Measurements from ENCODE around the gene P2RY8.
"Not testable (repeated sequence)": the region's sequence is repeated elsewhere in the genome, so short reads cannot be mapped to it uniquely, and the experiment has no call there.

P2RY8 gene

DNA sequence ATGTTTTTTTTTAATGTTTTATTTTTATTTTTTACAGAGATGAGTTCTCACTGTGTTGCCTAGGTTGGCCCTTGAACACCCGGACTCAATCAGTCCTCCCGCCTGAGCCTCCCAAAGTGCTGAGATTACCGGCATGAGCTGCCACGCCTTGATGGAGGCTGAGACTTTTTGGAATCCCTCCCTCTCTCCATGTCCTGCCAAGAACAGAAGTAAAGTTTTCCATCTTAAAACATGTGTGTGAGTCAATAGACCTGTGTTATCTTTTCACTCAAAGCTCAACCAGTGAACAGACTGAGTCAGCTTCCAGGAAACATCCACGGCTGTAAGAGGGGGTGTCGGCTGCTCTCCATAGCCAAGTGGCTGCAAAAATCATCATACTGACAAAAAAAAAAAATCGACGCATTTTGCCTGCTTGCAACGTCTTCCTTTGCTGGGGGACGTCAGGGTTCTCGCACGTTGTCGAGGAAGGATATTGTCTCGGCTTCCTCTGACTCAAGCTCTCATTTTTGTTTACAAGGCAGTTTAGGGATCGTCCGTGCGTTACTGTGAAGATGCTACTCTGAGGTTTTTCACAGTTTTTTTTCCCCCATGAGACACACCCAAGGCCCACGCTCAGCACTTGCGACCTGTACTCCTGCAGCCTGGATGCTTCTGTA, 74.3 kb downstream of the P2RY8 start:
- DNase-seq: peak in 3 of 4 experiments; percentile 42 to 48 (median 45)

GRCh38 chrX:1462110-1462509, 74.9 kb downstream of the P2RY8 start:
- no peak for DNase-seq

GRCh38 chrX:1455948-1456280, 81.1 kb downstream of the P2RY8 start:
- no peak for DNase-seq

DNA sequence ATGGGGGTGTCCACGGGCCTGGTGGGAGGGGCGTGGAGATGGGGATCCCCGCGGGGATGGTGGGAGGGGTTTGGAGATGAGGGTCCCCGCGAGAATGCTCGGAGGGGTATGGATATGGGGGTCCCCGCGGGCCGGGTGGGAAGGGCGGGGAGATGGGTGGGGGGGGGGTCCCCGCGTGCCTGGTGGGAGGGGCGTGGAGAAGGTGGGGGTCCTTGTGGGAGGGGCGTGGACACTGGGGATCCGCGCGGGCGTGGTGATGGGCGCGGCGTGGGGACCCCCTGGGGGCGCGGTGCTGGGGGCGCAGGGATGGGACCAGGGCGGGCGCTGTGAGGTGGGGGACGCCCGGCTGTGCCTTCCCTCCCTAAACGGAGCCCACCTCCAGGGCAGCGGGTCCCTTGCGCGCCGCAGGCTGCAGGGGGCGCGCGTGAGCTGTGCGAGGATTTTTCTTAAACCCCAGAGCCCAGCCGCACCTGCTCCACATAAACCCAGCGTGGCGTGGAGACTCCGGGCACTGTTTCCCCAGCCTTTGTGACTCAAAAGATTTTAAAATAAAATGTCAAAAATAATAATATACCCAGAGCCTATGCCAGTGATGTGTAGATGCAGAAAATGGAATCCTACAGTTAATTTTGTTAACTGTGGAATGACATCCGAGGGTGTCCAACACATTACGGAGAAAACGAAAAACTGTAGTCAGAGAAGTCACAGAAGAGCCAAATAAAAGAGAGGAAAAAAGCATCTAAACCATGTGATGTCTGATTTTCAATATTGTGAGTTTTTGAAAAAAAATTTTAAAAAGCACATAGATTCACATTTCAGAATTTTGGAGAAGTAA, 82.8 kb downstream of the P2RY8 start:
- no peak for DNase-seq

GRCh38 chrX:1453395-1453783, 83.6 kb downstream of the P2RY8 start:
- DNase-seq: no peak

GRCh38 chrX:1452516-1453394, 84.2 kb downstream of the P2RY8 start, which contains the start of gene ASMTL:
Gene ASMTL, minus strand, starts transcription at chrX:1452909. Its CDS starts 69 bp downstream, at chrX:1452840.
- DNase-seq: no peak

- no peak for DNase-seq
Observed at GRCh38 chrX:1451661-1452515, 85.1 kb downstream of the P2RY8 start.

DNA sequence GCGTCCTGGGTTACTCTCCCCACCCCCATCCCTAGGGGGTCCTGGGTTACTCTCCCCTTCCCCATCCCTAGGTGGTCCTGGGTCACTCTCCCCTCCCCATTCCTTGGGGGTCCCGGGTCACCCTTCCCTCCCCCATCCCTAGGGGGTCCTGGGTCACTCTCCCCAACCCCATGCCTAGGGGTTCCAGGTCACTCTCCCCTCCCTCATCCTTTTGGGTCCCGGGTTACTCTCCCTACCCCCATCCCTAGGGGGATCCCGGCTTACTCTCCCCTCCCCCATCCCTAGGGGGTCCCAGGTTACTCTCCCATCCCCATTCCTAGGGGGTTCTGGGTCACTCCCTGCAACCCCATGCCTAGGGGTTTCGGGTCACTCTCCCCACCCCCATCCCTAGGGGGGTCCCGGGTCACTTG, 85.7 kb downstream of the P2RY8 start:
- DNase-seq: no peak

DNA sequence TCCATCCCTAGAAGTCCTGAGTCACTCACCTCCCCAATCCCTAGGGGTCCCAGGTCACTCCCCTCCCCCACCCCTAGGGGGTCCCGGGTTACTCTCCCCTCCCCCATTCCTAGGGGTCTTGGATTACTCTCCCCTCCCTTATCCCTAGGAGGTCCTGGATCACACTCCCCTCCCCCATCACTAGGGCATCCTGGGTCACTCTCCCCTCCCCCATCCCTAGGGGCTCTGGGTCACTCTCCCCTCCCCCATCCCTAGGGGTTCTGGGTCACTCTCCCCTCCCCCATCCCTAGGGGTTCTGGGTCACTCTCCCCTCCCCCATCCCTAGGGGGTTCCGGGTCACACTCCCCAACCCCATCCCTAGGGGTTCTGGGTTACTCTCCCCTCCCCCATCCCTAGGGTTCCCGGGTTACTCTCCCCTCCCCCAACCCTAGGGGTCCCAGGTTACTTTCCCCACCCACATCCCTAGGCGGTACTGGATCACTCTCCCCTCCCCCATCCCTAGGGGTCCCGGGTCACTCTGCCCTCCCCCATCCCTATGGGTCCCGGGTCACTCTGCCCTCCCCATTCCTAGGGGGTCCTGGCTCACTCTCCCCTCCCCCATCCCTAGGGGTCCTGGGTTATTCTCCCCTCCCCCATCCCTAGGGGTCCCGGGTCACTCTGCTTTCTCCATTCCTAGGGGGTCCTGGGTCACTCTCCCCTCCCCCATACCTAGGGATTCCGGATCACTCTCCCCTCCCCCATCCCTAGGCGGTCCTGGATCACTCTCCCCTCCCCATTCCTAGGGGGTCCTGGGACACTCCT, 86.4 kb downstream of the P2RY8 start:
- DNase-seq: no peak

DNA sequence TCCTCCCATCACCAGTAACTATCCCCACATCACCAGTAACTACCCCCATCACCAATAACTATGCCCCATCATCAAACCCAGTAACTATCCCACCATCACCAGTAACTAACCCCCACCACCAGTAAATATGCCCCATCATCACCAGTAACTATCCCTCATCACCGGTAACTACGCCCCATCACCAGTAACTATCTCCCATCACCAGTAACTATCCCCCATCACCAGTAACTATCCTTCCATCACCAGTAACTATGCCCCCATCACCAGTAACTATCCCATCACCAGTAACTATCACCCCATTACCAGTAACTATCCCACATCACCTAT, 87.2 kb downstream of the P2RY8 start:
- DNase-seq: no peak

- DNase-seq: no peak
Observed at GRCh38 chrX:1449036-1449822, 87.8 kb downstream of the P2RY8 start.

DNA sequence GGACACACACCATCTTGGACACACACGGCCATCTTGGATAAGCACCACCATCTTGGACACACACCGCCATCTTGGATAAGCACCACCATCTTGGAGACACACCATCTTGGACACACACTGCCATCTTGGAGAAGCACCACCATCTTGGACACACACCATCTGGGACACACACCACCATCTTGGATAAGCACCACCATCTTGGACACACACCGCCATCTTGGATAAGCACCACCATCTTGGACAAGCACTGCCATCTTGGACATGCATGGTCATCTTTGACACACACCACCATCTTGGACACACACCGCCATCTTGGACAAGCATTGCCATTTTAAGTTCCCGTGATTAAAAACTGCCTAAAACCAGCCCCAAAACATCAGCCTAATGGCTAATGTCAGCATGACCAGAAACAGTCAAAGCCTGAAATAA, 88.4 kb downstream of the P2RY8 start:
- DNase-seq: not testable (repeated sequence)

GRCh38 chrX:1447969-1448572, 88.9 kb downstream of the P2RY8 start:
- not testable (repeated sequence) for DNase-seq

DNA sequence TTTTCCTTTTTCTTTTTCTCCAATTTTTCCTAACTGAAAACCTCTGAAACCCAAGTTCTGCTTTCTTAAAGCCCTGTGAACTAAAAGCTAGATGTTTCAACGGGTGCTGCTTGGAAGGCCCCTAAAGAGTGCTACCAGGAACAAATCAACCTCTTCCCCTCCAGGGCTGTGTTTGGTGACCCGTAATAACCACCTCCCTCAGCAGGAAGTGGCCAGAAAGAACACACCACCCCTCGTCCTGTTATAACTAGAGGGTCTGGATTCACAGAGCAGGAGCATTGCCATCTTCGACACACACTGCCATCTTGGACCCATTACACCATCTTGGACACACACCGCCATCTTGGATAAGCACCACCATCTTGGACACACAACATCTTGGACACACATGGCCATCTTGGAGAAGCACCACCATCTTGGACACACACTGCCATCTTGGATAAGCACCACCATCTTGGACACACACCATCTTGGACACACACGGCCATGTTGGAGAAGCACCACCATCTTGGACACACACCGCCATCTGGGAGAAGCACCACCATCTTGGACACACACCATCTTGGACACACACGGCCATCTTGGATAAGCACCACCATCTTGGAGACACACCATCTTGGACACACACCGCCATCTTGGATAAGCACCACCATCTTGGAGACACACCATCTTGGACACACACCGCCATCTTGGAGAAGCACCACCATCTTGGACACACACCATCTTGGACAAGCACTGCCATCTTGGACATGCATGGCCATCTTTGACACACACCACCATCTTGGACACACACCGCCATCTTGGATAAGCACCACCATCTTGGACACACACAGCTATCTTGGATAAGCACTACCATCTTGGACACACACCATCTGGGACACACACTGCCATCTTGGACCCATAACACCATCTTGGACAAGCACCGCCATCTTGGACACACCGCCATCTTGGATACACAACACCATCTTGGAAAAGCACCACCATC, 89.7 kb downstream of the P2RY8 start:
- DNase-seq: not testable (repeated sequence)

- no peak for DNase-seq
Observed at GRCh38 chrX:1444561-1445500, 92.2 kb downstream of the P2RY8 start.

DNA sequence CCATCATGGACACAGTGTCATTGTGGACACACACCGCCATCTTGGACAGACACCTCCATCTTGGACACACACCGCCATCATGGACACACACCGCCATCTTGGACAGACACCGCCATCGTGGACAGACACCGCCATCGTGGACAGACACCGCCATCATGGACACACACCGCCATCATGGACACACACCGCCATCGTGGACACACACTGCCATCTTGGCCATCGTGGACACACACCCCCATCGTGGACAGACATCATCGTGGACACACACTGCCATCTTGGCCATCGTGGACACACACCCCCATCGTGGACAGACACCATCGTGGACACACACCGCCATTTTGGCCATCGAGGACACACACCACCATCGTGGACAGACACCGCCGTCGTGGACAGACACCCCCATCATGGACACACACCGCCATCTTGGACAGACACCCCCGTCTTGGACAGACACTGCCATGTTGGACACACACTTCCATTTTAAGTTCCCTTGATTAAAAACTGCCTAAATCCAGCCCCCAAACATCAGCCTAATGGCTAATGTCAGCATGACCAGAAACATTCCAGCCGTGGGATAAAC, 93.4 kb downstream of the P2RY8 start:
- no peak for DNase-seq

DNA sequence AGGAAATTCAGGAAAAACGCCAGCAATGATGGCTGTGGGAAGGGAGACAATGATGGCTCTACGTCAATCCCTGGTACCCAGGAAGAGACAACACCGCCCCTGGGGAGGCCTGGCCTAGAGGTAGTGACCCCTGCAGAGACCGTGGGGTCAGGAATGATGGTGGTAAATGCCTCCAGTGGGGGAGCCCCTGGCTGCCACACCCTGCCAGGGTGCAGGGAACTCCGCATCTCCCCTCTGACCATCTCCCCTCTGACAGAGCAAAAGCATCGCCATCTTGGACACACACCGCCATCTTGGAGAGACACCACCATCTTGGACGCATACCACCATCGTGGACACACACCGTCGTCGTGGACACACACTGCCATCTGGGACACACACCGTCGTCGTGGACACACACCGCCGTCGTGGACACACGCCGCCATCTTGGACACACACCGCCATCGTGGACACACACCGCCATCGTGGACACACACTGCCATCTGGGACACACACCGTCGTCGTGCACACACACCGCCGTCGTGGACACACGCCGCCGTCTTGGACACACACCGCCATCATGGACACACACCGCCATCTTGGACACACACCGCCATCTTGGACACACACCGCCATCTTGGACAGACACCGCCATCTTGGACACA, 94.1 kb downstream of the P2RY8 start:
- DNase-seq: no peak

Data from activated naive CD4-positive, alpha-beta T cell (primary cell).